ENCODE measurements around the gene ACKR3. TPM values are rescaled to one million over a fixed set of nuclear protein-coding genes. Genes with fewer than 3 reads are reported as not detected.

Gene ACKR3
- total and polyA plus RNA-seq, 2 of the 4 experiments (the other 2 are of a cell fraction) = not detected

DNA sequence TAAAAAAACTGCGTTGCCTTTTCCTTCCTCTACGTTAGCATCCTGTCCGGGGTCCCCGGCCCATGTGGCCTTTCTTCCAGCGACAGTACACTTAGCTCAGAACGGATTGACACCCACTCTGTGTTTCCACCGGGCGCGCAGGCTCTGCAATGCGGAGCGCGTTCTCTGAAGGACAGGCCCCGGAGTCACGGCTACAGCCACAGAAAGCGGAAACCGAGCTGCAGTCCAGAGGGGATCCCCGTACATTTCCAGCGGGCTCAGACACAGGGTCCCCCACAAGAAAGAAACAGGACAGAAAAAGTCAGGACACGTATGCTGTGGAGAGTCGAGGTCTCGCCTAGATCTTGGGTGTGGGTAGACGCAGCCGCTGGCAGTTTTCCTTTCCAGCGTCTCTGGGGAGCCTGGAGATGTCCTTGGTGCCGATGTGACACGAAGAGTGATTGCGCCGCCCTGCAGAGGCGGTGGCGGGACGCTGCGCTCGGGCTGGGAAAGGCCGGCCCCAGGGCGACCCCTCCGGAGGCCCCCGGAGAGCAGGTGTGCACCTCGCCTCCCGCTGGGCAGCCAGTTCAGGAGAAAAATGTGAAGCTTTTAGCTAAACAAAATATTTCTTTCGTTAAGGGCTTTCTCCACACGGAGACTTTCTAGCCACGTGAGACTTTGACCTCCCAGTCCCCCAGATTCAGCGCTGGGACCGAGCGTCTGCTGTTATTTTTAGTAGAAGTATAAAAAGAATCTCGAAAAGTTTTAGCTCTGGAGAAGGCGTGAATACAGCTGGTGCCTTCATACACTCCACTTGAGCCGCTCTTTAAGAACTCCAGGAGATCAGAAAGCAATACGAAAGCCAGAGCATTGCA is 1.3 kb upstream of the ACKR3 start (continued):
- TF ChIP-seq CEBPB (IDR thresholded peaks at IDR 0.05; ENCODE audit: low read depth, low read length) = no peak

DNA sequence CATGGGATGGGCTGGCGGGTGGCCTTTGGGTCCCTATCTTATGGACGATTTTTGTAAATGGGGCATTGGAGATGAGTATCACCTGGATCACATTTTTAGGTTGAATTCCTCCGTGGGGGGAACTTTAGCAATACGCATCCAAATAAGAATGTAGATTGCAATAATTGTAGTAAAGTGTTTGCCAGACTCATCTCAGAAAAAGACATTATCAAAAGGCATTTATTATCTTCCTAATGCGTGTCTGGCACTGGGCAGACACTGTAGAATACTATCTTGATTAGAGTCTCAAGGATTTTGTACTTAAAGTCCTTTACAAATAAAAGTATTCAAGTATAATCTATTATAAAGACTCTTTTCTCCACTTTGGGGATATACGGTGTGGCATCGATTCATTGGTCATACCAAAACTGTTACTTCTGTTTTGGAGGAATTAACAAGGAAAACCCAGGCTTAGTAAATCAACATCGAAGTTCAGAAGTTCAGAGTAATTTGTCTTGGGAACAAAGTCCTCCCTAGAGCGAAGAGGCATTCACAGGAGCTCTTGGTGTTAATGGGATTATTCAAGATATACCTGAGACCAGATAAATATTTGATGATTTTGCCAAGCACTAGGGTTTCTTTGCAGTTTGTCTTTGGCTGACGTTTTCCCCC is 578 bp upstream of the ACKR3 start:
- Histone ChIP-seq H3K18ac (ENCODE audit: low read depth, low read length) (no peak overlapping the region), H2BK5ac (ENCODE audit: low read depth, low read length, poor library complexity, severe bottlenecking) (no peak overlapping the region), H2BK120ac (ENCODE audit: low read depth, low read length) (no peak overlapping the region), H3K23ac (ENCODE audit: low read depth, low read length) (no peak overlapping the region), H3K4ac (ENCODE audit: low read depth, low read length) (no peak overlapping the region), H3K56ac (ENCODE audit: extremely low read depth, insufficient read depth, low read length) (no peak overlapping the region), H2AFZ (replicated peaks; ENCODE audit: low read length, poor library complexity) (no peak overlapping the region), H4K8ac (ENCODE audit: low read depth in 2 of 2, low read length in 2 of 2) (no peak overlapping the region), H2AK5ac (ENCODE audit: low read depth, low read length) (no peak overlapping the region), H3K4me2 (ENCODE audit: low read depth, low read length) (no peak overlapping the region), H3K27ac (ENCODE audit: insufficient read depth, low read length) (no peak overlapping the region), H3K4me1 (ENCODE audit: control insufficient read depth, insufficient read depth, low read length) (no peaks in the 10 kb centered on the region; the same call in 1 of the 2 replicates), H3K36me3 (ENCODE audit: control insufficient read depth, insufficient read depth, low read length) (no peaks in the 10 kb centered on the region), H4K91ac (ENCODE audit: insufficient read depth, low read depth, low read length) (no peak overlapping the region), H4K5ac (ENCODE audit: low read depth, low read length) (no peak overlapping the region), H3K14ac (replicated peaks; ENCODE audit: low read depth, low read length) (no peak overlapping the region), H3K9me3 (ENCODE audit: control insufficient read depth, insufficient read depth, low read length) (no peaks in the 10 kb centered on the region), H3K4me3 (ENCODE audit: insufficient read depth, low read depth, low read length) (no peak overlapping the region), H3K27me3 (ENCODE audit: control insufficient read depth, insufficient read depth, low read length) (peaks cover 60% of the 10 kb centered on the region), H3K9ac (ENCODE audit: low read depth, low read length) (no peak overlapping the region), H3K9me1 (ENCODE audit: insufficient read depth, low read length) (no peaks in the 10 kb centered on the region), H4K20me1 (ENCODE audit: insufficient read depth, low read length) (no peaks in the 10 kb centered on the region), H2BK20ac (ENCODE audit: low read depth, low read length) (no peak overlapping the region), H3K79me1 (ENCODE audit: low read depth in 1 of 2, low read length in 2 of 2) (no peaks in the 10 kb centered on the region), H2AK9ac (replicated peaks; ENCODE audit: low read depth, low read length, poor library complexity) (no peak overlapping the region), H2BK15ac (ENCODE audit: low read depth, low read length) (no peak overlapping the region)
- CTCF ChIA-PET = no interaction called here
- intact Hi-C loops (cut with micrococcal nuclease) (loop anchor here (5.0 kb wide), 1 partner anchor 458 kb away; no protein-coding TSS in a partner anchor), dilution Hi-C loops (cut with HindIII; ENCODE audit: low sequenced_read_pairs, unreplicated experiment) (no loop called here), in situ Hi-C loops (cut with MboI; ENCODE audit: low sequenced_read_pairs) (no loop called here)
- BruUV-seq (replicated peaks) = no TSS peak
- DNase-seq = no peak
- POLR2A ChIA-PET (ENCODE audit: unreplicated experiment) = no interaction called here
- no peak for ATAC-seq (ENCODE audit: low read depth)
- TF ChIP-seq POLR2A (IDR thresholded peaks at IDR 0.05; ENCODE audit: low read depth, low read length) = no peak
- 10% methylated on average over 3 of the region's 10 CpGs; no CpG with 5 or more reads in 1 of the 2 experiments for WGBS, 2 experiments (ENCODE audit: extremely low coverage in 2 of 2, insufficient read length in 1 of 2)
